A673 (cell line): ENCODE results near the gene AXDND1. TPM values are rescaled to one million over a fixed set of nuclear protein-coding genes. Genes with fewer than 3 reads are reported as not detected.

Source experiments
- BruUV-seq: library from RNA; stranded (reverse); fragments of 400-500 nt; replicated peaks from 2 replicates; lab custom pipeline; 2021; lab: Mats Ljungman, UMichigan
- CTCF ChIA-PET: fragments of 300-600 bp; sonication (Branson Sonifier 250); formaldehyde crosslinking; loops from one replicate; lab custom pipeline; 2022; ENCODE audit warnings: antibody characterized with exemption; lab: Charles Lee
- POLR2A ChIA-PET: fragments of 300-600 bp; sonication (Branson Sonifier 250); formaldehyde crosslinking; loops from one replicate; lab custom pipeline; 2022; ENCODE audit warnings: antibody characterized with exemption; ENCODE audit not compliant: low non-redundant PET; lab: Charles Lee
- DNase-seq: peaks from one replicate; pipeline ENCODE4 v3.0.0-alpha.2; 2015; ENCODE audit warnings: low spot score
- H3K27ac ChIP-seq: fragments of 200-600 bp; sonication (generic); 2 replicates; pipeline ENCODE4 v1.5.1; 2016; ENCODE audit warnings: mixed run types, low read depth, mild to moderate bottlenecking, mixed read lengths, antibody characterized with exemption, low read length; ENCODE audit not compliant: poor library complexity, severe bottlenecking
- H3K27me3 ChIP-seq: fragments of 200-600 bp; sonication (generic); replicated peaks from 2 replicates; pipeline ENCODE4 v1.6.1; 2017; ENCODE audit warnings: mixed run types, low read depth, mild to moderate bottlenecking, mixed read lengths, antibody characterized with exemption, low read length; ENCODE audit not compliant: insufficient read depth, poor library complexity
- H3K36me3 ChIP-seq: fragments of 200-600 bp; sonication (generic); 2 replicates; pipeline ENCODE4 v1.6.1; 2016; ENCODE audit warnings: mixed run types, mild to moderate bottlenecking, mixed read lengths, antibody characterized with exemption, low read length; ENCODE audit not compliant: insufficient read depth, poor library complexity, severe bottlenecking
- H3K4me1 ChIP-seq: fragments of 200-600 bp; sonication (generic); 2 replicates; pipeline ENCODE4 v1.6.1; 2017; ENCODE audit warnings: mixed run types, mild to moderate bottlenecking, mixed read lengths, antibody characterized with exemption, low read length; ENCODE audit not compliant: insufficient read depth, poor library complexity, severe bottlenecking
- H3K4me3 ChIP-seq: fragments of 200-600 bp; sonication (generic); 2 replicates; pipeline ENCODE4 v1.5.1; 2016; ENCODE audit warnings: low read depth, mixed run types, mild to moderate bottlenecking, mixed read lengths, low read length; ENCODE audit not compliant: poor library complexity, severe bottlenecking
- H3K9me3 ChIP-seq: fragments of 200-600 bp; sonication (generic); 2 replicates; pipeline ENCODE4 v1.6.1; 2016; ENCODE audit warnings: mixed run types, low read depth, mild to moderate bottlenecking, mixed read lengths, antibody characterized with exemption, low read length; ENCODE audit not compliant: poor library complexity, severe bottlenecking
- CTCF ChIP-seq: fragments of 300-800, 200-600 bp; sonication (generic); conservative IDR thresholded peaks from 2 replicates; pipeline ENCODE4 v1.5.1; 2017; ENCODE audit warnings: low read depth, mild to moderate bottlenecking, antibody characterized with exemption, low read length, moderate library complexity, mixed read lengths
- EZH2 ChIP-seq: fragments of 200-600 bp; sonication (generic); IDR thresholded peaks from 2 replicates; pipeline ENCODE4 v1.6.1; 2017; ENCODE audit warnings: borderline replicate concordance, low read depth, mild to moderate bottlenecking, mixed read lengths, antibody characterized with exemption, low read length; ENCODE audit not compliant: poor library complexity, severe bottlenecking
- intact Hi-C: fragments of 100-400 bp; cut with micrococcal nuclease; formaldehyde crosslinking; loops from one replicate; pipeline ENCODE4 v1.10.0; 2022; ENCODE audit not compliant: unreplicated experiment
- total RNA-seq: library from RNA; stranded (reverse); gene quantifications from 2 replicates; pipeline ENCODE4 v1.2.3, GENCODE V29; 2021

Gene AXDND1
- total RNA-seq, 1 experiment from 2014 or later, result not detected

- Histone ChIP-seq H3K36me3 (no peaks in the 10 kb centered on the region), H3K27ac (no peak overlapping the region), H3K4me3 (no peak overlapping the region), H3K27me3 (peaks cover 10% of the 10 kb centered on the region), H3K9me3 (no peaks in the 10 kb centered on the region), H3K4me1 (no peaks in the 10 kb centered on the region)
- ChIA-PET CTCF (no interaction called here), POLR2A (no interaction called here)
- no TSS peak for BruUV-seq
- TF ChIP-seq EZH2 (no peak), CTCF (no peak)
- no peak for DNase-seq
- intact Hi-C loops, result no loop called here
Measured at GRCh38 chr1:179529482-179530195, 163.9 kb downstream of the AXDND1 start.

GRCh38 chr1:179530352-179530751 lies 164.6 kb downstream of the AXDND1 start:
- H3K9me3 ChIP-seq, result no peaks in the 10 kb centered on the region
- no TSS peak for BruUV-seq
- intact Hi-C loops, result no loop called here
- POLR2A ChIA-PET, result no interaction called here
- no peak overlapping the region for H3K4me3 ChIP-seq
- peaks cover 4% of the 10 kb centered on the region for H3K27me3 ChIP-seq
- no peaks in the 10 kb centered on the region for H3K36me3 ChIP-seq
- TF ChIP-seq EZH2 (no peak), CTCF (no peak)
- CTCF ChIA-PET, result no interaction called here
- no peaks in the 10 kb centered on the region for H3K4me1 ChIP-seq
- no peak for DNase-seq
- H3K27ac ChIP-seq, result no peak overlapping the region

- H3K27ac ChIP-seq, result no peak overlapping the region
- no peak for TF ChIP-seq EZH2
- no peak for TF ChIP-seq CTCF
- DNase-seq, result no peak
- intact Hi-C loops, result no loop called here
- H3K4me3 ChIP-seq, result no peak overlapping the region
- ChIA-PET CTCF (no interaction called here), POLR2A (no interaction called here)
- H3K4me1 ChIP-seq, result no peaks in the 10 kb centered on the region
- peaks cover 4% of the 10 kb centered on the region for H3K27me3 ChIP-seq
- BruUV-seq, result no TSS peak
- H3K36me3 ChIP-seq, result no peaks in the 10 kb centered on the region
- no peaks in the 10 kb centered on the region for H3K9me3 ChIP-seq
Measured at GRCh38 chr1:179541774-179542173, 176.0 kb downstream of the AXDND1 start.
